Nucleus accumbens (tissue), 56 donors: ENCODE data around the gene GJD4.

Experiments used
- DNase-seq, 56 donors: peaks; one replicate each; lab custom pipeline; 2025; lab: John Stamatoyannopoulos, UW

GJD4 gene, protein sequence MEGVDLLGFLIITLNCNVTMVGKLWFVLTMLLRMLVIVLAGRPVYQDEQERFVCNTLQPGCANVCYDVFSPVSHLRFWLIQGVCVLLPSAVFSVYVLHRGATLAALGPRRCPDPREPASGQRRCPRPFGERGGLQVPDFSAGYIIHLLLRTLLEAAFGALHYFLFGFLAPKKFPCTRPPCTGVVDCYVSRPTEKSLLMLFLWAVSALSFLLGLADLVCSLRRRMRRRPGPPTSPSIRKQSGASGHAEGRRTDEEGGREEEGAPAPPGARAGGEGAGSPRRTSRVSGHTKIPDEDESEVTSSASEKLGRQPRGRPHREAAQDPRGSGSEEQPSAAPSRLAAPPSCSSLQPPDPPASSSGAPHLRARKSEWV

GRCh38 chr10:35605191-35605590, at the start of gene GJD4:
TSS of gene GJD4 (plus strand) at chr10:35605341. CDS start at chr10:35605568, 227 bp downstream.
- no peak for DNase-seq

DNA sequence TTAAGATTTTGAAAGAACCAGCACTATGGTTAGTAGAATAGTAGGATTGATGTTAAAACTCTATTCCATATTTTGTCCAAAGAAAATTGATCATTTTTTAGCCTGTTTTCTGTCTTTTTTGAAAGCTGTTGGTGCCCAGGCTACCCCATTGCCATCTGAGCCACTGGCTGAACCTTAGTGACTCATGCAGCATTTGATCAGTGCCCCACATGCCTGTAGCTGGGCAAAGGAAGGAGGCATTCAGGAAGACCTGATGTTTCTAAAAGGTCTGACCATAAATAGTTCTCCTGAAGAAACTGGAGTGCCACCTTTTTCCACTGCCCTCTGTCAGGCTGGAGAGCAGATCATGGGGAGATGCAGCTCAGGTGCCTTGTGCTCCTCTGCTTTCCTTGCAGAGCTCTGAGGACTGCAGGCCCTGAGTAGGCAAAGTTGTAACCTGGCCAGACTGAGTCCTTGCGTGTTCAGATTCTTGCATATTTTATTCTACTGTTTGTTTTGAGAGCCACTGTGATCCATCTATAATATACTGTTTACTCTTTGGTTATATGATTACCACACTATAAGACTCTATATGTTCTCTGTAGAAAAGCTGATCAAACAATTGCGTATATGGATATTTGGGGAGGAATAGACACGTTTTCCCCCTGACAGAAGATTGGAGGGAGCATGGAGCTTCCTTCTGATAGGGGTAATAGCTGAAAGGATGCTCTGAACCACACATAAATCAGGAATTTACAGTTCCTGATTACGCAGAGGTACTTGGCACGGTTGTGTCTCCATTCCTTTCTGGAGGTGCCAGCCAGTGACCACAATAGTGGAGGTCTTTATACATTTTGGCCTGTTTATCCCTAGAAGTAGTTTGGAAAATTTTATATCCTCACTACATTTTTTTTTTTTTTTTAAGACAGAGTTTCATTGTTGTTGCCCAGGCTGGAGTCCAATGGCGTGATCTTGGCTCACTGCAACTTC, 48.9 kb upstream of the GJD4 start:
- DNase-seq: no peak

GRCh38 chr10:35558276-35558675, 46.9 kb upstream of the GJD4 start:
- no peak for DNase-seq

- no peak for DNase-seq
Observed at GRCh38 chr10:35559416-35559815, 45.7 kb upstream of the GJD4 start.

- peak in 43 of 56 donors; percentile 11 to 73 (median 51) for DNase-seq
Observed at GRCh38 chr10:35561715-35562114, 43.4 kb upstream of the GJD4 start.

- DNase-seq: no peak
Observed at GRCh38 chr10:35562427-35562826, 42.7 kb upstream of the GJD4 start.

DNA sequence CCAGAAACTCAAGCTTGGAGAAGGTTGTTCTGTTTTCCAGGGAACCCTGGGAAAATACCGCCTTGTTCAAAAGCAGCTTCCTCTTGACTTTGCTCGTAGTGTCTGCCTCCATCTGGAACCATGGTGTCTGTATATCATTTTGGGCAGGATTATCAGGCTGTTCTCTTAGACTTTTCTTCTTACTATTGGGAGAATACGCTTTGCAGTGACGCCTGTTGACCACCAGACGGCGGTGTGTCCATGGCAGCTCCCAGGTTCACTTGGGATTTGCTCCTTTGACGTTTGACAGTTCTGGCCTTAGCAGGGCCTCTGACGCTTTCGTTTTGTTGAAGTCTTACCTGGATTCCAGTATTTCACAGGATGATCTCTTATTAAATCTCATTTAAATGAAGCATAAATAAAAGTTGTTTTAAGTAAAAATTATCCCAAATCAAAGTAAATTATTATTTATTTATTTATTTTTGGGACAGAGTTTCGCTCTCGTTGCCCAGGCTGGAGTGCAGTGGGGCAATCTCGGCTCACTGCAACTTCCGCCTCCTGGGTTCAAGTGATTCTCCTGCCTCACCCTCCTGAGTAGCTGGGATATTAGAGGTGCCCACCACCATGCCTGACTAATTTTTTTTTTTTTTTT, 41.8 kb upstream of the GJD4 start:
- peak in 27 of 56 donors; percentile 6 to 53 (median 24) for DNase-seq

- DNase-seq: peak in 13 of 56 donors; percentile 10 to 40 (median 20)
Observed at GRCh38 chr10:35564341-35564968, 40.7 kb upstream of the GJD4 start.

GRCh38 chr10:35565602-35566081, 39.5 kb upstream of the GJD4 start:
- DNase-seq: peak in 18 of 56 donors; percentile 18 to 57 (median 27)

GRCh38 chr10:35567951-35568350, 37.2 kb upstream of the GJD4 start:
- DNase-seq: peak in 4 of 56 donors; percentile 16 to 39 (median 28)

DNA sequence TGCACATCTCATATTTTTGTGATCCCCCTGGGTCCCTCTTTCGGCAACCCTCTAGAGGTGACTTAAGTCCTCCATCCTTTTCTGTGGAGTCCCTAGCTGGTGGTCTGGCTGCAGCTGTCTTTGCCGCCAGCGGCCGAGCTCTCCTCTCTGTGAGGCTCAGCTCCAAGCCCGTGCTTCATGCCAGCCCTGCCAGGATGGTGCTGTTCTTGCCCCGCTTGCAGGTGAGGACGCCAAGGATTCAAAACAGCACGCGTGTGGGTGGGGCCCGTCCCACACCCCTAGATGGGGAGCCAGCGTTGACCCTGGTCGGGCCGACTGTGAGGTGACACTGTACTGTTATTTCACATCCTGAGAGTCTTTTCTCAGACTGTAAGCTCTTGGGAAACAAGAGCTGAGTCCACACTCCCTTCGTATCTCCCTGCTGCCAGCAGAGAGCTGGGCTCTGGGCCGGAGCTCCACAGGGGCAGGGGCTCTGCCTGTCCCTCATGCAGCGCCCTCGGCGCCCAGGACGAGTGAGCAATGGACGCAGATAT, 36.6 kb upstream of the GJD4 start:
- DNase-seq: no peak

DNA sequence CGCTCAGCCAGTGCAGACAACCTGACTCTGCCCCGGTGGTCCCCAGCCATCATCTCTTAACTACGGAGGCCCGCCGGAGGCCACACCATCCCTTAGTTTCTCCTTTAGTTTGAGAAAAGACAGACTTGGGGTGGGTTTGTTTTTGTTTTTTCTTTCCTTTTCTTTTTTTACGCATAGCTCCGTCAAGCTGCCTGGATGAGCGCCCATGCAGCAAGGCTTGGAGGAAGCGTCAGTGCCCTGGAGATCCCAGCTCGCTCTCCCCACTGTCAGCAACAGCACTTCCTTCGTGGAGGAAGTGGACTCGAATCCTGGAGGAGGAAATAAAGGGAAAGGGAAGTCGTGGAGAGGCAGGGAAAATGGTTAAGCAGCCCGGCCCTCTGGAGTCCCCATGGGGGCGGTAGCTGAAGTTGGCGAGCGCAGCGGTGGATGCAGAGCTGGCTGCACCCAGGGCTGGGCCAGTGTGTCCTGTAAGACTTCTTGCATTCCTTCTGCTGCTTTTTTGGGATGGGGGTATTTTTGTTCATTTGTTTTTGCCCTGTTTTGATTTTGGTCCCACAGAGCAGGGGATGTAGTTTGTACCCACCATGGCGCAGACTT, 35.9 kb upstream of the GJD4 start:
- no peak for DNase-seq

DNA sequence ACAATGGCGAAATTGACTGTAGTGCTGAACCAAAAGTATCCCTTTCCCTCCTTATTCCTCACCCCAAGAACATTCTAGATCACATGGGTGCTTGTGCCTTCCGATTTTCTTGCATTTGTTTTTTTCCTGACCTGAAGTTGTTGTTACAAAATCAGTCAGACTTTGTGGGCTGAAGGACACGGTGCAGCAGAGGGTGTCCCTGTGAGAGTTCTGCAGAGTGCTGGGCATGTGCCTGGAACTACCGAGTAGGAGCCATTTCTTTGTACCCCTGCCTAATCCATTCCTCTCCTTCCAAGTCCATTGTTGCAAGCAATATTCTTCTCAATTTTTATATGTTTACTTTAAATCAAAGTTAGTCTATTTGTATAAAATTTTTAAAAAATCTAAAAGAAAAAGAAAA, 35.3 kb upstream of the GJD4 start:
- DNase-seq: no peak

- no peak for DNase-seq
Observed at GRCh38 chr10:35570397-35570796, 34.7 kb upstream of the GJD4 start.

GRCh38 chr10:35572583-35572982, 32.6 kb upstream of the GJD4 start:
- DNase-seq: no peak

DNA sequence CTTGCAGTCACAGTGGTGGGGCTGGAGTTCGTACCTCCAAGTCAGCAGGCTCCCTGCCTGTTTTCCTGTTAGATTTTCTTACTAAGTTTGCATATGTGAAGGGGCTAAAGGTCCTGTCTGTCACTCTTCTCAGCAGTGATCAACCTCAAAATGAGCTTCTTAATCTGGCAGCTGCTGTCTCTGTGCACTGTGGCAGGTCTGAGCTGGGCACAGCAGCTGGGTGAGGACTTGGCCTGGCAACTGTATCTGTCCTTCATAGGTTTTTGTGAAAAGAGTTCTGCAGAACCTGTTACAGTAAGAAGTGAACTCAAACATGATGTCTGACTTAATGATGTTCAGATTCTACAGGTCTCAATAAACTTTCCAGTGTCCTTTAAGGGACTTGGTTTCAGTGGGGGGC, 31.3 kb upstream of the GJD4 start:
- DNase-seq: no peak

GRCh38 chr10:35574924-35575352, 30.2 kb upstream of the GJD4 start:
- DNase-seq: no peak

DNA sequence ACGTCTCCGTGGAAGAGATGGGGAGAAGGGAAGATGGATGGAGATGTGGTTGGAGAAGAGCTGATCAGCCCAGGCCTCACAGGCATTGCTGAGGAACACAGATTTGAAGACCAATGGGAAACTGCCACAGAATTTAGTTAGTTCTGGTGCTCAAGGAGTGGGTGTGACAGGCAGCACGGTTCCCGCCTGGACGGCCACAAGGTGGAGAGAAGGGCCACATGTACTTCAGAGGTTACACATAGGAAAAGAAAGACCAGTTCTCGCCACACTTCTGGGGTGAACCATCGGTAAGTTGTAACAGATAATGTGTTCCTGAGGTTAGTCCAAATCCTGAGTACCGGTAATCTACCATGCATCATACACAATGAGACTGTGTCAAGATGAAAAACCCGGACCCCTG, 29.5 kb upstream of the GJD4 start:
- no peak for DNase-seq

- no peak for DNase-seq
Observed at GRCh38 chr10:35576730-35577129, 28.4 kb upstream of the GJD4 start.
